Neural progenitor cell (in vitro differentiated cells): Measurements from ENCODE around the gene GHR. TPM values are rescaled to one million over a fixed set of nuclear protein-coding genes. Genes with fewer than 3 reads are reported as not detected.
A peak's percentile ranks its signal among the peaks of the same experiment; 100 is the strongest.

Experiments
- DNase-seq: peaks from one replicate; pipeline ENCODE4 v3.0.0-alpha.2; 2016; ENCODE audit warnings: low spot score
- H2AFZ ChIP-seq: fragments of 200-600 bp; sonication (generic); replicated peaks from 2 replicates; pipeline ENCODE4 v1.6.1; 2016; ENCODE audit warnings: antibody characterized with exemption
- H3F3A ChIP-seq: fragments of 200-600 bp; sonication (generic); 2 replicates; pipeline ENCODE4 v1.6.1; 2016; ENCODE audit warnings: antibody characterized with exemption, low read depth
- H3K27ac ChIP-seq: fragments of 200-600 bp; sonication (generic); 2 replicates; pipeline ENCODE4 v1.5.1; 2016; ENCODE audit warnings: mild to moderate bottlenecking
- H3K27me3 ChIP-seq: fragments of 200-600 bp; sonication (generic); 2 replicates; pipeline ENCODE4 v1.6.1; 2016; ENCODE audit warnings: mild to moderate bottlenecking, moderate library complexity
- H3K36me3 ChIP-seq: fragments of 200-600 bp; sonication (generic); 2 replicates; pipeline ENCODE4 v1.5.1; 2016
- H3K4me1 ChIP-seq: fragments of 200-600 bp; sonication (generic); 2 replicates; pipeline ENCODE4 v1.6.1; 2016; ENCODE audit warnings: mixed run types
- H3K4me2 ChIP-seq: fragments of 200-600 bp; sonication (generic); 2 replicates; pipeline ENCODE4 v1.6.1; 2016
- H3K4me3 ChIP-seq: fragments of 200-600 bp; sonication (generic); 2 replicates; pipeline ENCODE4 v1.5.1; 2016
- H3K79me2 ChIP-seq: fragments of 200-600 bp; sonication (generic); 2 replicates; pipeline ENCODE4 v1.6.1; 2016; ENCODE audit warnings: low read depth
- H3K9ac ChIP-seq: fragments of 200-600 bp; sonication (generic); 2 replicates; pipeline ENCODE4 v1.6.1; 2016
- H3K9me3 ChIP-seq: fragments of 200-600 bp; sonication (generic); 2 replicates; pipeline ENCODE4 v1.5.1; 2016; ENCODE audit warnings: low read depth
- H4K20me1 ChIP-seq: fragments of 200-600 bp; sonication (generic); 2 replicates; pipeline ENCODE4 v1.6.1; 2016; ENCODE audit warnings: low read depth
- H3K27ac Mint-ChIP-seq: 3 replicates; pipeline ENCODE4 v1.8.0; 2021; ENCODE audit warnings: mixed read lengths
- H3K27me3 Mint-ChIP-seq: 2 replicates; pipeline ENCODE4 v1.8.0; 2022; ENCODE audit warnings: low read depth, mild to moderate bottlenecking, inconsistent platforms, moderate library complexity, mixed read lengths; ENCODE audit not compliant: insufficient read depth
- H3K36me3 Mint-ChIP-seq: 3 replicates; pipeline ENCODE4 v1.8.0; 2021; ENCODE audit warnings: mixed read lengths
- H3K4me1 Mint-ChIP-seq: 3 replicates; pipeline ENCODE4 v1.8.0; 2021; ENCODE audit warnings: mixed read lengths
- H3K4me3 Mint-ChIP-seq: 3 replicates; pipeline ENCODE4 v1.8.0; 2021; ENCODE audit warnings: mild to moderate bottlenecking, moderate library complexity, mixed read lengths
- H3K9me3 Mint-ChIP-seq: 3 replicates; pipeline ENCODE4 v1.8.0; 2020; ENCODE audit warnings: mixed read lengths
- CTCF ChIP-seq: fragments of 200-600 bp; sonication (generic); IDR thresholded peaks from 2 replicates; pipeline ENCODE4 v1.5.1; 2017; ENCODE audit warnings: antibody characterized with exemption, mild to moderate bottlenecking
- EZH2 ChIP-seq: fragments of 200-600 bp; sonication (generic); IDR thresholded peaks from 2 replicates; pipeline ENCODE4 v1.6.1; 2017; ENCODE audit warnings: antibody characterized with exemption, mild to moderate bottlenecking, moderate library complexity
- EZH2phosphoT487 ChIP-seq: fragments of 200-600 bp; sonication (generic); IDR thresholded peaks from 2 replicates; pipeline ENCODE4 v1.6.1; 2017; ENCODE audit warnings: antibody characterized with exemption
- total RNA-seq: library from RNA; depleted of rRNA; stranded (reverse); fragments of >200 nt; gene quantifications from 2 replicates; pipeline ENCODE4 v1.2.3, GENCODE V29; 2015; ENCODE audit warnings: low replicate concordance

Gene GHR
- total RNA-seq, 1 donor from 2014 or later: 0.07 TPM

- Histone ChIP-seq H3K79me2 (no peaks in the 10 kb centered on the region), H3K4me3 (no peak overlapping the region), H3K36me3 (no peaks in the 10 kb centered on the region), H3F3A (no peaks in the 10 kb centered on the region), H3K27ac (no peak overlapping the region), H3K4me1 (no peaks in the 10 kb centered on the region), H4K20me1 (no peaks in the 10 kb centered on the region), H3K27me3 (no peaks in the 10 kb centered on the region), H3K9me3 (no peaks in the 10 kb centered on the region), H3K9ac (no peak overlapping the region), H3K4me2 (no peak overlapping the region), H2AFZ (no peak overlapping the region)
- H3K4me1 Mint-ChIP-seq: no peaks in the 10 kb centered on the region
- H3K36me3 Mint-ChIP-seq: no peaks in the 10 kb centered on the region
- no peaks in the 10 kb centered on the region for H3K9me3 Mint-ChIP-seq
- H3K27ac Mint-ChIP-seq: no peak overlapping the region
- no peak overlapping the region for H3K4me3 Mint-ChIP-seq
- H3K27me3 Mint-ChIP-seq: no peaks in the 10 kb centered on the region
- no peak for DNase-seq
- TF ChIP-seq EZH2 (no peak), EZH2phosphoT487 (no peak), CTCF (no peak)
Measured at GRCh38 chr5:42581845-42582244, 158.6 kb downstream of the GHR start.

DNA sequence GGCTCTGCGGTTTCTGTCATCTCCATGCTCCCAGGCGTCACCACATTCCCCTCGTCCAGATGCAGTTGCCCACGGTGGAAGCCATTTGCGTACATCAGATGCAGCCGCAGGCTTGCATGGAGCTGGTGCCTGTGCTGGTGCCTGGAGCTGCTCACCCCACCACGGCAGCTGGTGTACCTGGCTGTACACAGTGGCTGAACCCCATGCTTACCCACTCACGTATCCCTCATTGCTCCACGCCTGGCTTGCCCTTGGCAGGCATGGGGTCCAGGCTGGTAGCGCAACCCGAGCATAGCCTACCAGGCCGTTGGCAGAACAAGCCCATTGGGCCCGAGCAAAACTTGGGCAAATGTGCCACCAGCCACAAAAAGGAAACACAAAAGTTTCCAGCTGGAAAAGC is 159.5 kb downstream of the GHR start:
- no peaks in the 10 kb centered on the region for H3K9me3 ChIP-seq
- no peak overlapping the region for H2AFZ ChIP-seq
- no peaks in the 10 kb centered on the region for H4K20me1 ChIP-seq
- no peak overlapping the region for H3K4me2 ChIP-seq
- Mint-ChIP-seq H3K4me1 (peaks cover 1% of the 10 kb centered on the region), H3K4me3 (no peak overlapping the region), H3K27ac (no peak overlapping the region), H3K9me3 (no peaks in the 10 kb centered on the region), H3K36me3 (no peaks in the 10 kb centered on the region), H3K27me3 (no peaks in the 10 kb centered on the region)
- TF ChIP-seq EZH2phosphoT487 (no peak), EZH2 (no peak), CTCF (no peak)
- no peaks in the 10 kb centered on the region for H3K36me3 ChIP-seq
- no peaks in the 10 kb centered on the region for H3F3A ChIP-seq
- H3K9ac ChIP-seq: no peak overlapping the region
- no peak for DNase-seq
- H3K27me3 ChIP-seq: no peaks in the 10 kb centered on the region
- H3K79me2 ChIP-seq: no peaks in the 10 kb centered on the region
- no peak overlapping the region for H3K27ac ChIP-seq
- H3K4me3 ChIP-seq: no peak overlapping the region
- no peaks in the 10 kb centered on the region for H3K4me1 ChIP-seq

GRCh38 chr5:42583322-42583721 is 160.1 kb downstream of the GHR start:
- Histone ChIP-seq H3K27ac (no peak overlapping the region), H3K4me1 (no peaks in the 10 kb centered on the region), H3K4me3 (no peak overlapping the region), H2AFZ (no peak overlapping the region), H4K20me1 (no peaks in the 10 kb centered on the region), H3K9ac (no peak overlapping the region), H3K79me2 (no peaks in the 10 kb centered on the region), H3K9me3 (no peaks in the 10 kb centered on the region), H3K4me2 (no peak overlapping the region), H3K27me3 (no peaks in the 10 kb centered on the region), H3K36me3 (no peaks in the 10 kb centered on the region), H3F3A (no peaks in the 10 kb centered on the region)
- Mint-ChIP-seq H3K4me1 (peaks cover 2% of the 10 kb centered on the region), H3K9me3 (no peaks in the 10 kb centered on the region), H3K4me3 (no peak overlapping the region), H3K27ac (no peak overlapping the region), H3K36me3 (no peaks in the 10 kb centered on the region), H3K27me3 (no peaks in the 10 kb centered on the region)
- peak; percentile 83 for DNase-seq
- TF ChIP-seq EZH2 (no peak), CTCF (peak; percentile 88)

- no peaks in the 10 kb centered on the region for H3K27me3 ChIP-seq
- no peak overlapping the region for H2AFZ ChIP-seq
- H3K9me3 ChIP-seq: no peaks in the 10 kb centered on the region
- no peak for DNase-seq
- H3K4me3 ChIP-seq: no peak overlapping the region
- H3F3A ChIP-seq: no peaks in the 10 kb centered on the region
- Mint-ChIP-seq H3K9me3 (no peaks in the 10 kb centered on the region), H3K36me3 (no peaks in the 10 kb centered on the region), H3K4me3 (no peak overlapping the region), H3K4me1 (peaks cover 7% of the 10 kb centered on the region), H3K27ac (no peak overlapping the region), H3K27me3 (no peaks in the 10 kb centered on the region)
- no peaks in the 10 kb centered on the region for H3K4me1 ChIP-seq
- TF ChIP-seq CTCF: no peak
- TF ChIP-seq EZH2: no peak
- TF ChIP-seq EZH2phosphoT487: no peak
- no peak overlapping the region for H3K27ac ChIP-seq
- no peak overlapping the region for H3K9ac ChIP-seq
- no peaks in the 10 kb centered on the region for H4K20me1 ChIP-seq
- H3K4me2 ChIP-seq: no peak overlapping the region
- H3K79me2 ChIP-seq: no peaks in the 10 kb centered on the region
- no peaks in the 10 kb centered on the region for H3K36me3 ChIP-seq
Measured at GRCh38 chr5:42586625-42587024, 163.4 kb downstream of the GHR start.
